Trophoblast cell (in vitro differentiated cells and primary cell): ENCODE results near the gene TMEM141.

Experiments
- DNase-seq, 2 donors: peaks; one replicate each; pipeline ENCODE4 v3.0.0-alpha.2; 2016
- H2AFZ ChIP-seq: 2 replicates; pipeline ENCODE4 v1.6.1; 2013; ENCODE audit warnings: low read length, moderate library complexity, mild to moderate bottlenecking; ENCODE audit not compliant: insufficient read depth, poor library complexity
- H2AK5ac ChIP-seq: 2 replicates; pipeline ENCODE4 v1.6.1; 2013; ENCODE audit warnings: mild to moderate bottlenecking, low read length
- H2BK120ac ChIP-seq: 2 replicates; pipeline ENCODE4 v1.6.1; 2013; ENCODE audit warnings: low read length, mild to moderate bottlenecking, moderate library complexity; ENCODE audit not compliant: insufficient read depth, poor library complexity
- H2BK12ac ChIP-seq: 2 replicates; pipeline ENCODE4 v1.6.1; 2013; ENCODE audit warnings: mild to moderate bottlenecking, low read length, moderate library complexity
- H2BK5ac ChIP-seq: 2 replicates; pipeline ENCODE4 v1.6.1; 2013; ENCODE audit warnings: low read length, low read depth, moderate library complexity, mild to moderate bottlenecking; ENCODE audit not compliant: poor library complexity
- H3K14ac ChIP-seq: 2 replicates; pipeline ENCODE4 v1.6.1; 2013; ENCODE audit warnings: mild to moderate bottlenecking, low read length
- H3K18ac ChIP-seq: 2 replicates; pipeline ENCODE4 v1.6.1; 2013; ENCODE audit warnings: mild to moderate bottlenecking, low read length
- H3K23ac ChIP-seq: 2 replicates; pipeline ENCODE4 v1.6.1; 2013; ENCODE audit warnings: low read length
- H3K27ac ChIP-seq: 2 replicates; pipeline ENCODE4 v1.5.1; 2013; ENCODE audit warnings: low read depth, mild to moderate bottlenecking, inconsistent platforms, low read length, moderate library complexity
- H3K27me3 ChIP-seq: 2 replicates; pipeline ENCODE4 v1.6.1; 2013; ENCODE audit warnings: inconsistent platforms, mild to moderate bottlenecking, low read length, moderate library complexity; ENCODE audit not compliant: insufficient read depth
- H3K36me3 ChIP-seq, 2 experiments: 1 replicate in 1 of 2; 2 replicates in 1 of 2; pipeline ENCODE4 v1.6.1; 2013; ENCODE audit warnings: low read length in 2 of 2, mild to moderate bottlenecking in 2 of 2, moderate library complexity in 1 of 2; ENCODE audit not compliant: insufficient read depth in 2 of 2, control insufficient read depth in 1 of 2
- H3K4ac ChIP-seq: 2 replicates; pipeline ENCODE4 v1.6.1; 2013; ENCODE audit warnings: low read depth, mild to moderate bottlenecking, low read length, moderate library complexity
- H3K4me1 ChIP-seq, 2 experiments: 1 replicate in 1 of 2; 2 replicates in 1 of 2; pipeline ENCODE4 v1.6.1; 2013; ENCODE audit warnings: low read length in 2 of 2, mild to moderate bottlenecking in 2 of 2, moderate library complexity in 1 of 2; ENCODE audit not compliant: insufficient read depth in 2 of 2, control insufficient read depth in 1 of 2
- H3K4me2 ChIP-seq: 2 replicates; pipeline ENCODE4 v1.6.1; 2013; ENCODE audit warnings: inconsistent platforms, mild to moderate bottlenecking, low read length, moderate library complexity
- H3K4me3 ChIP-seq: 2 replicates; pipeline ENCODE4 v1.5.1; 2013; ENCODE audit warnings: mild to moderate bottlenecking, low read depth, low read length, inconsistent platforms
- H3K79me1 ChIP-seq: one replicate; pipeline ENCODE4 v1.6.1; 2013; ENCODE audit warnings: low read length
- H3K79me2 ChIP-seq: 2 replicates; pipeline ENCODE4 v1.6.1; 2013; ENCODE audit warnings: low read length, mild to moderate bottlenecking; ENCODE audit not compliant: control insufficient read depth, insufficient read depth, poor library complexity
- H3K9ac ChIP-seq: 2 replicates; pipeline ENCODE4 v1.6.1; 2013; ENCODE audit warnings: mild to moderate bottlenecking, low read length
- H3K9me3 ChIP-seq: 2 replicates; pipeline ENCODE4 v1.6.1; 2013; ENCODE audit warnings: low read depth, mild to moderate bottlenecking, control low read depth, inconsistent platforms, low read length; ENCODE audit not compliant: insufficient read depth
- H4K12ac ChIP-seq: 2 replicates; pipeline ENCODE4 v1.6.1; 2013; ENCODE audit warnings: low read depth, mild to moderate bottlenecking, low read length, moderate library complexity
- H4K8ac ChIP-seq: 2 replicates; pipeline ENCODE4 v1.6.1; 2013; ENCODE audit warnings: low read depth, mild to moderate bottlenecking, low read length, moderate library complexity
- H4K91ac ChIP-seq: one replicate; pipeline ENCODE4 v1.6.1; 2013; ENCODE audit warnings: low read depth, mild to moderate bottlenecking, low read length, moderate library complexity
- WGBS: extraction: QIAGEN DNeasy Blood & Tissue Kit; methylation state at CpG from one replicate; pipeline ENCODE4 v1.1.7; 2013; ENCODE audit warnings: missing lambda C conversion rate; ENCODE audit not compliant: insufficient read length, insufficient coverage; ENCODE audit errors: extremely low coverage; 5-methylcytosine and 5-hydroxymethylcytosine counted together

TMEM141 gene

DNA sequence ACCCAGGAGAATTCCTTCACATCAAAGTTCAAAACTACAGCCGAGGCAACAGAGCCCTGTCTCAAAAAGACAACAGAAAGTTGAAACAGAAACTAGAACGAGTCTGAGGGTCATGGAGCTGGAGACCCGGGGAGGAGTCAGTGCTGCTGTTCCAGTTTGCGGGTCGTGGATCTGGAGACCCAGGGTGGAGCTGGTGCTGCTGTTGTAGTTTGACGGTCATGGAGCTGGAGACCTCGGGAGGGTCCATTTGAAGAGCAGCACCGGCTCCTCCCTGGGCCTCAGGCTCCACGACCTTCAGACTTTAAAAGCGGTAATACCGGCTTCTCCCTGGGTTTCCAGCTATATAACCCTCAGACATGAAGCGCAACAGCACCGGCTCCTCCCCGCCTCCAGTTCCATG lies 13.8 kb upstream of the TMEM141 start:
- Histone ChIP-seq H3K4ac (no peak overlapping the region), H4K12ac (no peak overlapping the region), H3K18ac (no peak overlapping the region), H3K27ac (no peak overlapping the region), H2AFZ (no peak overlapping the region), H3K4me3 (no peak overlapping the region), H2BK5ac (no peak overlapping the region), H3K36me3 (no peaks in the 10 kb centered on the region), H2AK5ac (no peak overlapping the region), H3K4me2 (no peak overlapping the region), H3K9ac (no peak overlapping the region), H3K27me3 (peaks cover 7% of the 10 kb centered on the region), H3K4me1 (no peaks in the 10 kb centered on the region), H3K23ac (no peak overlapping the region), H2BK120ac (no peak overlapping the region), H3K9me3 (peaks cover 8% of the 10 kb centered on the region), H2BK12ac (no peak overlapping the region), H3K79me2 (no peaks in the 10 kb centered on the region), H4K8ac (no peak overlapping the region), H3K79me1 (no peaks in the 10 kb centered on the region), H4K91ac (no peak overlapping the region), H3K14ac (no peak overlapping the region)
- WGBS: no CpG with 5 or more reads among the region's 14 CpGs
- DNase-seq: no peak

DNA sequence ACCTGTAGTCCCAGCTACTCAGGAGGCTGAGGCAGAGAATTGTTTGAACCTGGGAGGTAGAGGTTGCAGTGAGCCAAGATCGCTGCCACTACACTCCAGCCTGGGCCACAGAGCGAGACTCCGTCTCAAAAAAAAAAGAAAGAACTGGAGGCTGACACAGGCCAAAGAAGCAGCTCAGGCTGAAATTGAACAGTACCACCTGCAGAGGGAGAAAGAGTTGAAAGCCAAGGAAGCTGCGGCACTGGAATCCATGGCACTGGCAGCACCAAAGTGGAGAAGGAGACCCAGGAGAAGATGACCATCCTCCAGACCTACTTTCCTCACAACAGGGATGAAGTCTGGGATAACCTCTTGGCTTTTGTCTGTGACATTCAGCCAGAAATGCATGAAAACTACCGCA lies 11.3 kb upstream of the TMEM141 start:
- no peak overlapping the region for H3K9ac ChIP-seq
- no CpG with 5 or more reads among the region's 5 CpGs for WGBS
- no peaks in the 10 kb centered on the region for H3K79me1 ChIP-seq
- H3K4ac ChIP-seq: no peak overlapping the region
- no peak overlapping the region for H3K18ac ChIP-seq
- no peak overlapping the region for H3K23ac ChIP-seq
- H2BK12ac ChIP-seq: no peak overlapping the region
- H4K8ac ChIP-seq: no peak overlapping the region
- no peak for DNase-seq
- no peak overlapping the region for H4K91ac ChIP-seq
- no peak overlapping the region for H3K14ac ChIP-seq
- no peak overlapping the region for H3K4me2 ChIP-seq
- no peak overlapping the region for H4K12ac ChIP-seq
- no peaks in the 10 kb centered on the region for H3K36me3 ChIP-seq
- no peaks in the 10 kb centered on the region for H3K79me2 ChIP-seq
- H3K4me1 ChIP-seq: no peaks in the 10 kb centered on the region
- H2AFZ ChIP-seq: no peak overlapping the region
- no peak overlapping the region for H3K27ac ChIP-seq
- no peak overlapping the region for H2BK120ac ChIP-seq
- H3K9me3 ChIP-seq: no peaks in the 10 kb centered on the region
- no peak overlapping the region for H2AK5ac ChIP-seq
- H3K4me3 ChIP-seq: no peak overlapping the region
- no peak overlapping the region for H2BK5ac ChIP-seq
- H3K27me3 ChIP-seq: peaks cover 7% of the 10 kb centered on the region

DNA sequence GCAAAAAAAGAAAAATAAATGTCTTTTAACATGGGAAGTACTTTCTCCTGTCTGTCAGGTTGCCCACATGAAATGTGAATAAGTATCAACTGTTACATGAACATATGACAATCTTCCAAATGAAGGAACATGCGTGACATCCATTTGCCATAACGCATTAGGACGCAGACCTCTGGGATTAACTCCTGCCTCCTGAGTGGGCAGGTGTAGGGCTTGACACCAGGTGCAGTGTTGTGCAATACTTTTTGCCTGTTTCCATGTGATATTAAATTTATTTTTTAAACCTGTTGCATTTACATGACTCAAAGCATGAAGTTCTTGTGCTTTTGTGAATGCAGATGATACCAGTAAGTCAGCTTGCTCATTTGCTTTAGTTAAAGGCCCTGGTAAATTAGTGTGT lies 8.7 kb upstream of the TMEM141 start:
- H3K27me3 ChIP-seq: peaks cover 7% of the 10 kb centered on the region
- H2AFZ ChIP-seq: no peak overlapping the region
- WGBS: no CpG with 5 or more reads among the region's 3 CpGs
- no peak overlapping the region for H2BK12ac ChIP-seq
- H2BK5ac ChIP-seq: no peak overlapping the region
- no peak overlapping the region for H3K4me3 ChIP-seq
- no peaks in the 10 kb centered on the region for H3K79me1 ChIP-seq
- H3K14ac ChIP-seq: no peak overlapping the region
- no peak overlapping the region for H4K91ac ChIP-seq
- no peaks in the 10 kb centered on the region for H3K79me2 ChIP-seq
- no peak overlapping the region for H3K4me2 ChIP-seq
- no peak overlapping the region for H3K23ac ChIP-seq
- H3K36me3 ChIP-seq: no peaks in the 10 kb centered on the region
- no peak overlapping the region for H2BK120ac ChIP-seq
- DNase-seq: no peak
- no peaks in the 10 kb centered on the region for H3K9me3 ChIP-seq
- H3K18ac ChIP-seq: no peak overlapping the region
- H4K12ac ChIP-seq: no peak overlapping the region
- H3K4me1 ChIP-seq: no peaks in the 10 kb centered on the region
- no peak overlapping the region for H3K4ac ChIP-seq
- no peak overlapping the region for H2AK5ac ChIP-seq
- H3K9ac ChIP-seq: no peak overlapping the region
- H4K8ac ChIP-seq: no peak overlapping the region
- H3K27ac ChIP-seq: no peak overlapping the region

DNA sequence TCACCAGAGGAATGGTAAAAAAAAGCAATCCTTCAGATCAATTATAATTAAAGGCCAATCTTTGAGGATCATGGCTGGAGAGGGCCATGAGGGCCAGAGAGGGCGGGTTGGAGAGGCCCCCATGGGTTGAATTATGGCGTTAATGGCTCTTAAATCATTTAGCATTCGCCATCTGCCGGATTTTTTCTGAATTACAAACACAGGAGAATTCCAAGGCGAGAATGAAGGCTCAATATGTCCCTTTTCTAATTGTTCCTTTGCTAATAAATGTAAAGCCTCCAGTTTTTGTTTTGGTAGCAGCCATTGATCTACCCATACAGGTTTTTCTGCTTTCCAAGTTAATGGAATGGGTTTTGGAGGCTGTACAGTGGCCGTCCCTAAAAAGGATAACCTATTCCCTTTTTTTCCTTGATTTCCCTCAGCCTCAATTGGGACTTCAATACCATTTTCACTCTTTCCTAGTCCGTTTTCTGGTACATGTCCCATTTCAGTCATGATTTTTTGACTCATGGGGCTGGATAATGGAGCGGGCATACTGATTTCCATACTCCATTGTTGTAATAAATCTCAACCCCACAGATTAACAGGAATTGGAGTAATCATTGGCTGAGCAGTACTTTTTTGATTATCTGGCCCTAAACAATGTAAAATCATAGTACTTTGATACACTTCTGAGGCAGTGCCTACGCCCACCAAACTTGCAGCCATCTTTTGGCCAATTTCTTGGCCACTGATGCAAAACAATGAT lies 6.7 kb upstream of the TMEM141 start:
- Histone ChIP-seq H4K8ac (no peak overlapping the region), H4K91ac (no peak overlapping the region), H3K4me2 (no peak overlapping the region), H3K4me1 (peaks cover 3 to 6% of the 10 kb centered on the region in 2 experiments), H3K18ac (no peak overlapping the region), H2BK120ac (no peak overlapping the region), H2AK5ac (no peak overlapping the region), H3K23ac (no peak overlapping the region), H3K27me3 (no peaks in the 10 kb centered on the region), H3K4me3 (no peak overlapping the region), H3K36me3 (no peaks in the 10 kb centered on the region), H3K4ac (no peak overlapping the region), H2BK5ac (no peak overlapping the region), H2AFZ (no peak overlapping the region), H4K12ac (no peak overlapping the region), H3K27ac (no peak overlapping the region), H3K79me2 (no peaks in the 10 kb centered on the region), H3K14ac (no peak overlapping the region), H3K79me1 (peaks cover 3% of the 10 kb centered on the region), H3K9me3 (no peaks in the 10 kb centered on the region), H3K9ac (no peak overlapping the region), H2BK12ac (no peak overlapping the region)
- DNase-seq: peak in 1 of 2 donors; percentile 68
- no CpG with 5 or more reads among the region's 9 CpGs for WGBS
